ENCODE results near the gene ITGB1BP1. TPM values are rescaled to one million over a fixed set of nuclear protein-coding genes. Genes with fewer than 3 reads are reported as not detected.
A peak's percentile ranks its signal among the peaks of the same experiment; 100 is the strongest.

ITGB1BP1 gene
- total RNA-seq, 1 experiment from 2014 or later = 32.7 TPM

- POLR2A ChIA-PET = interaction anchor here (0.7 kb wide), 1 partner anchor 569 kb away, joined by 3 read pairs; no protein-coding TSS in a partner anchor
- no peaks in the 10 kb centered on the region for H3K9me3 Mint-ChIP-seq
- ATAC-seq (no peak), DNase-seq (ENCODE audit: low spot score) (no peak)
- TF ChIP-seq HMGA2 (CRISPR knock-in tag; IDR thresholded peaks at IDR 0.05) (no peak), ZNF138 (CRISPR knock-in tag; conservative IDR thresholded peaks at IDR 0.05) (no peak)
- H3K4me3 Mint-ChIP-seq = peak overlapping the region; percentile 2; the same call in 1 of the 2 replicates
- H3K4me1 Mint-ChIP-seq = peaks cover 29% of the 10 kb centered on the region
- H3K36me3 Mint-ChIP-seq = peaks cover 26% of the 10 kb centered on the region; the same call in 1 of the 2 replicates
- no peaks in the 10 kb centered on the region for H3K27me3 Mint-ChIP-seq (ENCODE audit: low read depth)
- CTCF ChIA-PET = interaction anchor here (0.6 to 1.9 kb wide), 3 partner anchors 16 to 435 kb away, joined by 4 to 9 read pairs (median 8); no protein-coding TSS in a partner anchor
- peak overlapping the region; percentile 17 for H3K27ac Mint-ChIP-seq
These were observed 67.6 kb downstream of the ITGB1BP1 start for GRCh38 chr2:9355716-9356115.

GRCh38 chr2:9355270-9355669 lies 68.1 kb downstream of the ITGB1BP1 start:
- ChIA-PET CTCF (interaction anchor here (1.5 to 1.9 kb wide), 2 partner anchors 16 to 212 kb away, joined by 8 to 9 read pairs; no protein-coding TSS in a partner anchor), POLR2A (interaction anchor here (0.7 kb wide), 2 partner anchors 13 to 568 kb away, joined by 3 read pairs; no protein-coding TSS in a partner anchor)
- peaks cover 28% of the 10 kb centered on the region; the same call in 1 of the 2 replicates for H3K36me3 Mint-ChIP-seq
- DNase-seq (ENCODE audit: low spot score) (no peak), ATAC-seq (no peak)
- no peak for TF ChIP-seq ZNF281 (CRISPR knock-in tag; IDR thresholded peaks at IDR 0.05)
- no peak for TF ChIP-seq ETV6 (CRISPR knock-in tag; IDR thresholded peaks at IDR 0.05)
- TF ChIP-seq SMAD3 (CRISPR knock-in tag; IDR thresholded peaks at IDR 0.05; ENCODE audit: borderline replicate concordance) = no peak
- TF ChIP-seq ZSCAN18 (CRISPR knock-in tag; IDR thresholded peaks at IDR 0.05) = no peak
- no peak for TF ChIP-seq IRF1 (CRISPR knock-in tag; IDR thresholded peaks at IDR 0.05)
- TF ChIP-seq ZNF121 (CRISPR knock-in tag; IDR thresholded peaks at IDR 0.05) = no peak
- no peak for TF ChIP-seq SP1 (CRISPR knock-in tag; conservative IDR thresholded peaks at IDR 0.05)
- TF ChIP-seq MAX (CRISPR knock-in tag; IDR thresholded peaks at IDR 0.05) = no peak
- TF ChIP-seq CREM (CRISPR knock-in tag; IDR thresholded peaks at IDR 0.05) = no peak
- no peak for TF ChIP-seq HMGA2 (CRISPR knock-in tag; IDR thresholded peaks at IDR 0.05)
- no peak overlapping the region for H3K4me3 Mint-ChIP-seq
- no peaks in the 10 kb centered on the region for H3K27me3 Mint-ChIP-seq (ENCODE audit: low read depth)
- no peaks in the 10 kb centered on the region for H3K9me3 Mint-ChIP-seq
- H3K4me1 Mint-ChIP-seq = peaks cover 29% of the 10 kb centered on the region
- H3K27ac Mint-ChIP-seq = no peak overlapping the region; the same call in 1 of the 2 replicates

GRCh38 chr2:9354318-9354717 lies 69.0 kb downstream of the ITGB1BP1 start:
- no peaks in the 10 kb centered on the region for H3K27me3 Mint-ChIP-seq (ENCODE audit: low read depth)
- no peak for DNase-seq (ENCODE audit: low spot score)
- H3K36me3 Mint-ChIP-seq = peaks cover 25% of the 10 kb centered on the region; the same call in 1 of the 2 replicates
- H3K4me1 Mint-ChIP-seq = peaks cover 29% of the 10 kb centered on the region
- H3K4me3 Mint-ChIP-seq = no peak overlapping the region
- H3K9me3 Mint-ChIP-seq = no peaks in the 10 kb centered on the region
- no peak for ATAC-seq
- POLR2A ChIA-PET = no interaction called here
- peak overlapping the region; percentile 43; the same call in 1 of the 2 replicates for H3K27ac Mint-ChIP-seq
- CTCF ChIA-PET = no interaction called here
- TF ChIP-seq GRHL2 (CRISPR knock-in tag; IDR thresholded peaks at IDR 0.05; ENCODE audit: insufficient replicate concordance, severe bottlenecking) (no peak), FOXK1 (CRISPR knock-in tag; IDR thresholded peaks at IDR 0.05) (no peak)

Other genes starting within 250 kb of the ITGB1BP1 start
- gene ASAP2, start 216.7 kb downstream of the ITGB1BP1 start, total RNA-seq (2021) = 14.3 to 15.6 TPM (median 14.5 TPM) in 3 replicates
- gene CPSF3, start 126 bp upstream of the ITGB1BP1 start, total RNA-seq (2021) = 83.7 to 88.4 TPM (median 84.2 TPM) in 3 replicates
- 14.4 to 18.0 TPM (median 16.5 TPM) in 3 replicates for gene IAH1, start 51.0 kb upstream of the ITGB1BP1 start, total RNA-seq (2021)
- 23.5 to 25.9 TPM (median 25.5 TPM) in 3 replicates for gene ADAM17, start 132.3 kb upstream of the ITGB1BP1 start, total RNA-seq (2021)
- gene YWHAQ, start 207.5 kb upstream of the ITGB1BP1 start, total RNA-seq (2021) = 394 to 395 TPM (median 395 TPM) in 3 replicates